Measurements from ENCODE around the gene WDR83.
"Not testable (repeated sequence)": the region's sequence is repeated elsewhere in the genome, so short reads cannot be mapped to it uniquely, and the experiment has no call there.

The WDR83 gene

DNA sequence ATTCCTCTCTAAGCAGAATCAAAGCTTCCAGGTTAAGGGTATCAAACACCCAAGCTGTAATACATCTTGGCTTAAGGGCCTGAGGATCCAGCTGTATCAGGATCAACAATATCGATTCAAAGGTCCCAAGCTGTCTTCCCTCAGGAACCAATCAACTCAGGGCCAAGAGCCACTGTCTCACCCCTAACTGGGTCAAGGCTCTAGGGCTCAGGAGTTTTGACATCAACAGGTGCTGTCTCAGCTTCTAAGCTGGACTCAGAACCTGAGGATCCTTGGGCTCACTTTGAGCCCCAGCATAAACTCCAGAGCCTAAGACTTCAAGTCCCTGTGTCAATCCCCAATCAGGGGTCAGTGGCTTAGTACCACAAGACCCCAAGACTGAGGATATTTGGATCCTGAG, 28.9 kb downstream of the WDR83 start:
- DNase-seq (ENCODE audit: low read depth), result no peak
- peak overlapping the region; percentile 88 for H3K4me3 ChIP-seq (ENCODE audit: low read length)
- TF ChIP-seq, protein P1, sequence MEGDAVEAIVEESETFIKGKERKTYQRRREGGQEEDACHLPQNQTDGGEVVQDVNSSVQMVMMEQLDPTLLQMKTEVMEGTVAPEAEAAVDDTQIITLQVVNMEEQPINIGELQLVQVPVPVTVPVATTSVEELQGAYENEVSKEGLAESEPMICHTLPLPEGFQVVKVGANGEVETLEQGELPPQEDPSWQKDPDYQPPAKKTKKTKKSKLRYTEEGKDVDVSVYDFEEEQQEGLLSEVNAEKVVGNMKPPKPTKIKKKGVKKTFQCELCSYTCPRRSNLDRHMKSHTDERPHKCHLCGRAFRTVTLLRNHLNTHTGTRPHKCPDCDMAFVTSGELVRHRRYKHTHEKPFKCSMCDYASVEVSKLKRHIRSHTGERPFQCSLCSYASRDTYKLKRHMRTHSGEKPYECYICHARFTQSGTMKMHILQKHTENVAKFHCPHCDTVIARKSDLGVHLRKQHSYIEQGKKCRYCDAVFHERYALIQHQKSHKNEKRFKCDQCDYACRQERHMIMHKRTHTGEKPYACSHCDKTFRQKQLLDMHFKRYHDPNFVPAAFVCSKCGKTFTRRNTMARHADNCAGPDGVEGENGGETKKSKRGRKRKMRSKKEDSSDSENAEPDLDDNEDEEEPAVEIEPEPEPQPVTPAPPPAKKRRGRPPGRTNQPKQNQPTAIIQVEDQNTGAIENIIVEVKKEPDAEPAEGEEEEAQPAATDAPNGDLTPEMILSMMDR (conservative IDR thresholded peaks at IDR 0.05; ENCODE audit: low read depth, low read length), result no peak

DNA sequence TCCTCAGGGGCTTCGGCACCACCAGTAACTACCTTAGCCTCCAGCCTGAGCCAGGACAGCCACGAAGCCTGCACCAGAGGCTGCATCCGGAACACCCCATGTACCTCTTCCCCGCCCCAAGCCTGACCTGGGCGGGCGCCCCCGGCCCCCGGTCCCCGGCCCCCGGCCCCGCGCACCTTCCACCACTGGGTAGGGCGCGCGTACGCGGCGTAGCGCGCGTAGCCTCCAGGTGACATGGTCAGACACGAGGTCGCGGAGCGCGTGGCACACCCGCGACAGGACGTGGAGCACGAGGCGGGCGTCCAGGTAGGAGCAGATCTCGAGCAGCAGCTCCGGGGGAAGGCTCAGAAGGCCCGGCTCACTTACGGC, 29.4 kb downstream of the WDR83 start:
- TF ChIP-seq, protein P1 (conservative IDR thresholded peaks at IDR 0.05; ENCODE audit: low read depth, low read length), result no peak
- DNase-seq (ENCODE audit: low read depth), result no peak
- peak overlapping the region; percentile 88 for H3K4me3 ChIP-seq (ENCODE audit: low read length)

DNA sequence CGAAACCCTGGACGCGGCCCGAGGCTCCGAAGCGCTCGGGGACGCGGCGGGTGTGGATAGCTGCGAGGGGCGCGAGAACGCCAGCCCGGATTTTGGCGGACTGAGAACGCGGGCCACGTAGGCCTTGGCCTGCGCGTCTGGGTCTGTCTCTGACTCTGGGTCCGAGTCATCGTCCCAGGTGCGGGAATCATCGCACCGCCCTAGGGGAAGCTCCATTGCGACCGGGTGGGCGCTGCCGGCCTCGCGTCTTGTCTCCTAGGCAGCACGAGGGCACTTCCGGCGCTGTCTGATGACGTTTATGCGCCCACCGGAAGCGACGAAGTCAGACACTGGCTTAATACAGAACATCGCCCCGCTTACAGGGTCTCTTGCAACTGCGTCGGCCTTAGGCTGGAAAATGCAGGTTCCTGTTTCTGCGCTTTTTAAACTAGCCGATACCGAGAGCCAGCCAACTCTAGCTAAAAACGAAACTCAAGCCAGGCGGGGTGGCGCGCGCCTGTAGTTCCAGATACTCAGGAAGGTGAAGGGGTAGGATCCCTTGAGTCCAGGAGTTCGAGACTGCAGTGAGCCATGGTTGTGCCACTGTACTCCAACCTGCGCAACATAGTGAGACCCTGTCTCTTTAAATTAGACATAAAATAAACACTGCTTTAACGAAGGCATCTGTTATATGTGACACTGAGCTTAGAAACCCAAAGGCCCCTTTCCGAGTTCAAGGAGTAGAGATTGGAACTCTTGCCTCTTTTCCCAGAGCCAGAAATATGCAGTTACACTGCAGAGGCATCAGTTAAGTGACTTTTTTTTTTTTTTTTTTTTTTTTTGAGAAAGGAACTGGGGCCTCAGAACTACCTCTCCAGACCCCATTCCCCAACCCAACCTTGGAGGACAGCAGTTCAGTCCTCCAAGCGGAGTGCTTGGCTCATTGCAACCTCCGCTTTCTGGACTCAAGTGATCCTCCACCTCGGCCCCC, 30.0 kb downstream of the WDR83 start, which contains the start of gene FBXW9:
Gene FBXW9 (minus strand): TSS at position 266 of the 970 bp plus-strand sequence. CDS start 50 bp downstream, at position 216.
- H3K4me3 ChIP-seq (ENCODE audit: low read length), result peak within 1 kb of the TSS; percentile 88
- DNase-seq (ENCODE audit: low read depth), result peak; percentile 85
- TF ChIP-seq, protein P1 (conservative IDR thresholded peaks at IDR 0.05; ENCODE audit: low read depth, low read length), result no peak

DNA sequence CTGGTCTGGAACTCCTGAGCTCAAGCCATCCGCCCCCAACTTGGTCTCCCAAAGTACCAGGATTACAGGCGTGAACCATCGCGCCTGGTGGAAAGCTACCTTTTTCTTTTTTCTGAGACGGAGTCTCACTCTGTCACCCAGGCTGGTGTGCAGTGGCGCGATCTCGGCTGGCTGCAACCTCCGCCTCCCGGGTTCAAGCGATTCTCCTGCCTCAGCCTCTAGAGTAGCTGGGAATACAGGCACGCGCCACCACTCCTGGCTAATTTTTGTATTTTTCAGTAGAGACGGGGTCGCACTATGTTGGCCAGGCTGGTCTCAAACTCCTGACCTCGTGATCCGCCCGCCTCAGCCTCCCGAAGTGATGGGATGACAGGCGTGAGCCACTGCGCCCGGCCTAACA, 30.8 kb downstream of the WDR83 start:
- not testable (repeated sequence) for DNase-seq (ENCODE audit: low read depth); H3K4me3 ChIP-seq (ENCODE audit: low read length)

DNA sequence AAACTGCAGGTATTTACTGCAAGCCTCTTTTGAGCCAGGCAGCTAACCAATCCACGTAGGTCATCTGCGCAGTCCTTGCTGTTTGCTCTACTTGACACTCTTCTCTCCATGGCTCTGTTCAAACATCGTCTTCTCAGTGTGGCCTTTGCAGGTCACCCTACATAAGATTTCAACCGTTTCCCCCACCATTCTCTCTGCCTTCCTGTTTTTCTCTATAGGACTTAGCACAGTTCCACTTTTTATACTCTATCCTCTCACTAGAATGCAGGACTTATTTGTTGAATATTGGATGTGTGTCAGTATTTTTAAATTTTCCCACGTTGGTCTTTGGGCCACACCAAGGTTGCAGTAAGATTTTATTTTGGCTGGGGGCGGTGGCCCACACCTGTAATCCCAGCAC, 31.5 kb downstream of the WDR83 start:
- TF ChIP-seq, protein P1 (conservative IDR thresholded peaks at IDR 0.05; ENCODE audit: low read depth, low read length), result no peak
- H3K4me3 ChIP-seq (ENCODE audit: low read length), result no peak overlapping the region
- no peak for DNase-seq (ENCODE audit: low read depth)

DNA sequence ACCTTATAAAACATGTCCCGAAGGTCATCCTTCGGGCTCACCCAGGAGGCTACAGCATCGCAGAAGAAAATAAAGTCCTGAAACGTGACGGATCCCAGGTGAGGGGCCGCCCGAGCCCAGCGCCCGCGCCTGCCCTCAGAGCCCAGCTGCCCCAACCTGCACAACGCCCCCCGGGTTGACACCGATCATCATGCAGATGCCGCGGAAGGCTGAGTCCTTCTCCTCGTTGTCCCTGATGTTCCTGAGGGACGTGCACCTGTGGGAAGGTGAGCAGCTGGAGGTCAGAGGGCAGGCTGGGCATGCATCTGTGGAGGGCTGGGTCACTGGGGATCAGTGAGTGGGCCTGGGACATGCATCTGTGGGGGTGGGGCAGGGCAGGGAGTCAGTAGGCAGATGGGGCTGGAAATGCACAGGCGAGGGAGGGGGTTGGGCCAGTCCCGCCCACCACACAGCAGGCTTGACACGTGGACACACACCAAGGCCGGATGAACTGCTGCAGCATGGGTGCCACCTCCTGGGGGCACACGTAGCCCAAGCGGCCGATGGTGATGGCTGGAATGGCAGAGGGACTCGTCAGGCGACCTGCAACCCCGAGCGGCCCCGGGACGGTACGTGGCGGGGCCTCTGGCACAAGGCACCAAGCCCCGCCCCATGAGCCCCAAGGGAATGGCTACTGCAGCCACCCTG, 35.1 kb downstream of the WDR83 start:
- H3K4me3 ChIP-seq (ENCODE audit: low read length), result no peak overlapping the region
- DNase-seq (ENCODE audit: low read depth), result no peak
- TF ChIP-seq, protein P1 (conservative IDR thresholded peaks at IDR 0.05; ENCODE audit: low read depth, low read length), result no peak

DNA sequence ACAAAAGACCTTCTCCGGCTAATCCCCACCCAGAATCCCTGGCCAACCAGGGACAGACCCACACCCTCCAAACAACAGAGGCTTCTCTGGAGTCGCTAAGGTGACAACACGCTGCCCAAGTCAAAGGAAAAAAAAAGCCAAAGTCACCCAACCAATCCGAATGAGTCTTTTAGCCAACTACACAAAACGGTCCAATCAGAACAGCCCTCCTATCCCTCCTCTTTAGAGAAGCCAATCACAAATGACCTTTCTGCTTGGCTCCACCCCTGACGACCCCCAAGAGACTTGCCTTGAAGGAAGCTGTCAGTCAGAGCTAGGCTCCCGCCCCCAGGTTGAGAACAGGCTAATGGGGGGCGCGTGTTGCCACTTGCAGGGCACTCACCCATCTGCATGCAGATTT, 36.4 kb downstream of the WDR83 start:
- DNase-seq (ENCODE audit: low read depth), result no peak
- TF ChIP-seq, protein P1 (conservative IDR thresholded peaks at IDR 0.05; ENCODE audit: low read depth, low read length), result no peak
- H3K4me3 ChIP-seq (ENCODE audit: low read length), result no peak overlapping the region
